Measurements from ENCODE around the gene PEX5L.

Gene PEX5L

DNA sequence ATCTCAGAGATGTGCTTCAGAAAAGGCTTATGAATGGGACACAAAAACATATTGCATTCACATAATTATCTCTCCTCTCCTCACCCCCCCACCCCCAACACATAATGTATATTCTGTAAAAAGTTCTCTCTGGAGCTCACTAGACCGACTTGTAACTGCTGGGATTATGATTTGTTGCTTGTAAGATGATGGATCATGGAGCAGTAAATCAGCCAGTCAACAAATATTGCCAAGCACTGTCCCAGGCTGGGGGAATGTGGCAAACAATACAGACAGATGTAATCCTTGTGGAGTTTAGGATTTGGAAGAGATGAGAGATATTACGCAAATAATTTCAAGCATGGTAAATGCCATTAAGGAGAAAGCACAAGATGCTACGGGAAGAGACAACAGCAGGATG lies 114.8 kb downstream of the PEX5L start:
- Histone ChIP-seq H3K4me2 (ENCODE audit: low read length) (no peak overlapping the region), H3K4me1 (ENCODE audit: low read length) (peaks cover 13% of the 10 kb centered on the region), H3K4me3 (ENCODE audit: low read length) (no peak overlapping the region), H3K36me3 (replicated peaks; ENCODE audit: low read depth, low read length) (no peaks in the 10 kb centered on the region), H3K9me3 (ENCODE audit: insufficient read depth, low read length) (no peaks in the 10 kb centered on the region), H3K9ac (ENCODE audit: low read length) (no peak overlapping the region), H3K27ac (ENCODE audit: low read length) (no peak overlapping the region), H2AFZ (ENCODE audit: low read depth, low read length) (no peak overlapping the region), H3K27me3 (ENCODE audit: low read depth, low read length) (no peaks in the 10 kb centered on the region), H4K20me1 (ENCODE audit: insufficient read depth, low read length) (no peaks in the 10 kb centered on the region), H3K79me2 (ENCODE audit: low read length) (no peaks in the 10 kb centered on the region)
- TF ChIP-seq EZH2phosphoT487 (IDR thresholded peaks at IDR 0.05; ENCODE audit: low read depth): no peak
- TF ChIP-seq, protein P1, sequence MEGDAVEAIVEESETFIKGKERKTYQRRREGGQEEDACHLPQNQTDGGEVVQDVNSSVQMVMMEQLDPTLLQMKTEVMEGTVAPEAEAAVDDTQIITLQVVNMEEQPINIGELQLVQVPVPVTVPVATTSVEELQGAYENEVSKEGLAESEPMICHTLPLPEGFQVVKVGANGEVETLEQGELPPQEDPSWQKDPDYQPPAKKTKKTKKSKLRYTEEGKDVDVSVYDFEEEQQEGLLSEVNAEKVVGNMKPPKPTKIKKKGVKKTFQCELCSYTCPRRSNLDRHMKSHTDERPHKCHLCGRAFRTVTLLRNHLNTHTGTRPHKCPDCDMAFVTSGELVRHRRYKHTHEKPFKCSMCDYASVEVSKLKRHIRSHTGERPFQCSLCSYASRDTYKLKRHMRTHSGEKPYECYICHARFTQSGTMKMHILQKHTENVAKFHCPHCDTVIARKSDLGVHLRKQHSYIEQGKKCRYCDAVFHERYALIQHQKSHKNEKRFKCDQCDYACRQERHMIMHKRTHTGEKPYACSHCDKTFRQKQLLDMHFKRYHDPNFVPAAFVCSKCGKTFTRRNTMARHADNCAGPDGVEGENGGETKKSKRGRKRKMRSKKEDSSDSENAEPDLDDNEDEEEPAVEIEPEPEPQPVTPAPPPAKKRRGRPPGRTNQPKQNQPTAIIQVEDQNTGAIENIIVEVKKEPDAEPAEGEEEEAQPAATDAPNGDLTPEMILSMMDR (IDR thresholded peaks at IDR 0.05; ENCODE audit: low read depth, low read length): no peak

DNA sequence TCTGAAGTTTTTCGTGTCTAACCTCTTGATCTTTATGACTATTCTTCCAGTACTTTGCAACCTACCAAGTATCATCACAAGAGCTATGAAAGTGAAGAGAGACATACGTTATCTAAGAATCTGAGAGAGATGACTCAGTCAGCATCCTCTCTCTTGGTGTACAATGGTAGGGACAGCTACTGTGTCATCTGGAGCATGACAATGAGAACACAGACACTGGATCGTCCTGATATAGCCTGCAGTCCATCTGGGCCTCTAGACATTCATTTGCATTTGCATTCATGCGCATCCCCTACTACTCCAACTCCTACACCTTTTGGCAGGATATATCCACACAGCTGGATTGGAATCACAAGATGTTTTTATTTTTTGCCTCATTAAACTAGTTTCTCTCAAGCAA lies 115.2 kb downstream of the PEX5L start:
- Histone ChIP-seq H3K9me3 (ENCODE audit: insufficient read depth, low read length) (no peaks in the 10 kb centered on the region), H3K9ac (ENCODE audit: low read length) (no peak overlapping the region), H2AFZ (ENCODE audit: low read depth, low read length) (no peak overlapping the region), H3K4me2 (ENCODE audit: low read length) (no peak overlapping the region), H4K20me1 (ENCODE audit: insufficient read depth, low read length) (no peaks in the 10 kb centered on the region), H3K4me3 (ENCODE audit: low read length) (no peak overlapping the region), H3K27ac (ENCODE audit: low read length) (no peak overlapping the region), H3K36me3 (replicated peaks; ENCODE audit: low read depth, low read length) (no peaks in the 10 kb centered on the region), H3K79me2 (ENCODE audit: low read length) (no peaks in the 10 kb centered on the region), H3K4me1 (ENCODE audit: low read length) (peaks cover 13% of the 10 kb centered on the region), H3K27me3 (ENCODE audit: low read depth, low read length) (no peaks in the 10 kb centered on the region)
- no peak for TF ChIP-seq EZH2phosphoT487 (IDR thresholded peaks at IDR 0.05; ENCODE audit: low read depth)
- TF ChIP-seq, protein P1 (IDR thresholded peaks at IDR 0.05; ENCODE audit: low read depth, low read length): no peak

DNA sequence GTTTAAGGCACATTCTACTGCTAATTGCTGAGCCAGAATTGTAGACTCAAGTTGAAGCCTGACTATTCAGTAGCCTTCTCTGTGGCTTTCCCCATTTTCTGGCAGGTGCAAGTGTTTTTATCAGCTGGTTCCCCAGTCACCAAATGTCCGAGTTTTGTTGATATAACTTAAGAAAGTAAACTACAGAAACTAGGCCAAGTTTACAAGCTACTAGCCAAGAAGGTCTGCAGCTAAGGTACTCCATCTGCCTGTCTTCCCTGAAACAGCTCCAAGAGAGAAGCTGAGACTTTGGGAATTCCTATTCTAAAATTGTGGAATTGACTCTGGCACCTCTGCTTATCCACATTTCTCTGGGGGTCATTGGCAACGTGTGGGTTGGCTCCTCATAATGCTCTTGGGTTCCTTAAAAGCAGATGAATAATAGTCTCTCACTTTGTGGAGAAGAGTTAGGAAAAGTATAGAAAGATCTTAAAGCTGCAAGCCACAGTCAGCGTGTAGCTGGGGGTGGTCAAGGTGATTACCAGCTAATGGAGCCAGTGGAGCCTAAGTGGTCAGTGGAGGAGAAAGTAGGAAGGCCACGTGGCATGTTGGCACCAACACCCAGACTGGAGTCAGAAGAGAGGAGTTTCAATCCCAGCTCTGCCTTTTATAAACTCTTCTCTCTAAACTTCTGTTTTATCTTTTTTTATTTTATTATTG lies 128.8 kb downstream of the PEX5L start:
- no peak overlapping the region for H3K4me3 ChIP-seq (ENCODE audit: low read length)
- H3K9ac ChIP-seq (ENCODE audit: low read length): no peak overlapping the region
- H2AFZ ChIP-seq (ENCODE audit: low read depth, low read length): no peak overlapping the region
- no peak overlapping the region for H3K27ac ChIP-seq (ENCODE audit: low read length)
- H3K36me3 ChIP-seq (replicated peaks; ENCODE audit: low read depth, low read length): no peaks in the 10 kb centered on the region
- H4K20me1 ChIP-seq (ENCODE audit: insufficient read depth, low read length): no peaks in the 10 kb centered on the region
- no peaks in the 10 kb centered on the region for H3K27me3 ChIP-seq (ENCODE audit: low read depth, low read length)
- no peaks in the 10 kb centered on the region for H3K79me2 ChIP-seq (ENCODE audit: low read length)
- no peaks in the 10 kb centered on the region for H3K4me1 ChIP-seq (ENCODE audit: low read length)
- no peak overlapping the region for H3K4me2 ChIP-seq (ENCODE audit: low read length)
- no peak for TF ChIP-seq EZH2phosphoT487 (IDR thresholded peaks at IDR 0.05; ENCODE audit: low read depth)
- TF ChIP-seq, protein P1 (IDR thresholded peaks at IDR 0.05; ENCODE audit: low read depth, low read length): no peak
- no peaks in the 10 kb centered on the region for H3K9me3 ChIP-seq (ENCODE audit: insufficient read depth, low read length)

DNA sequence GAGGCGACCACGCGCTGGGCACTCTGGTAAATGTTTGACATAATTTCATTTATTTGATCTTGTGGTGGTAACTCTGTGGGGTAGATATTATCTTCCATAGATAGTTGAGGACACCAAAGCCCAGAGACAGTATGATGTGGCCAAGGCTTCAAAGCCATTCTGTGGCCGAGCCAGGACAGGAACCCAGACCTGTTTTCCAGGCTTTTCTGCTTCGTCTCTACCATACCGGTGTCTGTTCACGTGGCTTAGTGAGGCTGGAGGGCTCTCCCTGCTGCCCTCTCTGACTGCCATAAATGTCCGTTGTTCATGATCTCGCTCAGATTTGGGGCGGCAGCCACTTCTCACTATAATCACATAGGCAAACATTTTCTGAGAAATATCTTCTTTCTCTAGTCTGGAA lies 134.7 kb downstream of the PEX5L start:
- H3K36me3 ChIP-seq (replicated peaks; ENCODE audit: low read depth, low read length): no peaks in the 10 kb centered on the region
- H4K20me1 ChIP-seq (ENCODE audit: insufficient read depth, low read length): no peaks in the 10 kb centered on the region
- no peaks in the 10 kb centered on the region for H3K9me3 ChIP-seq (ENCODE audit: insufficient read depth, low read length)
- no peak overlapping the region for H3K27ac ChIP-seq (ENCODE audit: low read length)
- H3K79me2 ChIP-seq (ENCODE audit: low read length): no peaks in the 10 kb centered on the region
- H3K4me3 ChIP-seq (ENCODE audit: low read length): no peak overlapping the region
- no peaks in the 10 kb centered on the region for H3K4me1 ChIP-seq (ENCODE audit: low read length)
- no peak overlapping the region for H2AFZ ChIP-seq (ENCODE audit: low read depth, low read length)
- peaks cover 20% of the 10 kb centered on the region for H3K27me3 ChIP-seq (ENCODE audit: low read depth, low read length)
- no peak overlapping the region for H3K4me2 ChIP-seq (ENCODE audit: low read length)
- TF ChIP-seq, protein P1 (IDR thresholded peaks at IDR 0.05; ENCODE audit: low read depth, low read length): no peak
- no peak for TF ChIP-seq EZH2phosphoT487 (IDR thresholded peaks at IDR 0.05; ENCODE audit: low read depth)
- no peak overlapping the region for H3K9ac ChIP-seq (ENCODE audit: low read length)

Data from OCI-LY3 (cell line).